SK-N-MC (cell line): ENCODE results near the gene CWC27.

Experiments
- EZH2 ChIP-seq: fragments of 200-600 bp; sonication (generic); IDR thresholded peaks from one replicate; pipeline ENCODE4 v1.6.1; 2017; ENCODE audit warnings: antibody characterized with exemption
- FOXP2 ChIP-seq: optimal IDR thresholded peaks from 2 replicates; pipeline ENCODE3; 2011; ENCODE audit warnings: mild to moderate bottlenecking, moderate library complexity; ENCODE audit not compliant: insufficient read depth; ENCODE audit errors: extremely low read length, control extremely low read depth
- POLR2AphosphoS5 ChIP-seq: IDR thresholded peaks from 2 replicates; pipeline ENCODE4 v1.6.1; 2012; ENCODE audit warnings: mild to moderate bottlenecking, low read depth, low read length, borderline replicate concordance

DNA sequence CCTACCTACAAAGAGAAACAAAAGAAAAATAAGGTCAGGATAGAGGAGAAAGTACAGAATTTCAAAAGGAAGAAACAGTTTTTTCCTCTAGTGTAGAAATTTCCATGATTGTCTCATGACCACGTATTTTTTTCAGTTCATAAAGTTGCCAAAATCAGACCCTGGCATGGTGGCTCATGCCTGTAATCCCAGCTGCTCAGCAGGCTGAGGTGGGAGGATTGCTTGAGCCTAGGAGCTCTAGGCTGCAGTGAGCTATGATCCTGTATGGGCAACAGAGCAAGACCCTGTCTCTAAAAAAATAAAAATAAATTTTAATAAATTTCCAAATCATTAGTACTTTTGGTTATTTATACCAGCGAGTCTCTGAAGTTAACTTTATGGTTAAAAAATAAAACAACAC, 37.8 kb downstream of the CWC27 start:
- TF ChIP-seq POLR2AphosphoS5 = no peak
- TF ChIP-seq EZH2 = no peak
- TF ChIP-seq FOXP2 = no peak
